ENCODE measurements around the gene NACA.

DNA sequence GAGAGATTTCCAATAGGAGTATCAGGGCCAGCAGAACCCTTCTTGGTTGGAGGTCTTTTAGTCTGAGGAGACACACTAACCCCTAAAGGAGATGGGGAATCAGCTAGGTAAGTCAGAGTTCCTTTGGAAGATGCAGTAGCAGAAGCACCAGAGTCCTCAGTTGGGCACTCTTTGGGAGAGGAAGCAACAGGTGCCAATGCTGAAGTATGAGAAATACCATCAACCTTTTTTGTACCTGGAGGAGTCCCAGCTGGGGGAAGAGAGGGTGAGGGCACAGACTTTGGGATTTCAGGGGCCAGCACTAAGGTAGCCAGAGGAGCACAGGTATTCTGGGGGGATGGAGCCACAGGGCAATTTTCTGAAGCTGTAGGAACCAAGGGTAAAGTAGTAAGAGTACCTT, 6.0 kb downstream of the NACA start:
- TF ChIP-seq, protein P1, sequence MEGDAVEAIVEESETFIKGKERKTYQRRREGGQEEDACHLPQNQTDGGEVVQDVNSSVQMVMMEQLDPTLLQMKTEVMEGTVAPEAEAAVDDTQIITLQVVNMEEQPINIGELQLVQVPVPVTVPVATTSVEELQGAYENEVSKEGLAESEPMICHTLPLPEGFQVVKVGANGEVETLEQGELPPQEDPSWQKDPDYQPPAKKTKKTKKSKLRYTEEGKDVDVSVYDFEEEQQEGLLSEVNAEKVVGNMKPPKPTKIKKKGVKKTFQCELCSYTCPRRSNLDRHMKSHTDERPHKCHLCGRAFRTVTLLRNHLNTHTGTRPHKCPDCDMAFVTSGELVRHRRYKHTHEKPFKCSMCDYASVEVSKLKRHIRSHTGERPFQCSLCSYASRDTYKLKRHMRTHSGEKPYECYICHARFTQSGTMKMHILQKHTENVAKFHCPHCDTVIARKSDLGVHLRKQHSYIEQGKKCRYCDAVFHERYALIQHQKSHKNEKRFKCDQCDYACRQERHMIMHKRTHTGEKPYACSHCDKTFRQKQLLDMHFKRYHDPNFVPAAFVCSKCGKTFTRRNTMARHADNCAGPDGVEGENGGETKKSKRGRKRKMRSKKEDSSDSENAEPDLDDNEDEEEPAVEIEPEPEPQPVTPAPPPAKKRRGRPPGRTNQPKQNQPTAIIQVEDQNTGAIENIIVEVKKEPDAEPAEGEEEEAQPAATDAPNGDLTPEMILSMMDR (IDR thresholded peaks at IDR 0.05) = no peak
- no peak for TF ChIP-seq POLR2A (IDR thresholded peaks at IDR 0.05)

All from thyroid gland (tissue), 4 donors.